K562 (cell line): ENCODE data around the gene CENPN. TPM values are rescaled to one million over a fixed set of nuclear protein-coding genes. Genes with fewer than 3 reads are reported as not detected.

Experiments used
- ATAC-seq: fragments of 200-7000 bp; cut with Tn5 transposase; 3 replicates; pipeline ENCODE4 v1.9.1; 2020; ENCODE audit warnings: moderate library complexity
- BruUV-seq: library from RNA; stranded (reverse); fragments of 400-500 nt; replicated peaks from 2 replicates; lab custom pipeline; 2021; lab: Mats Ljungman, UMichigan
- CTCF ChIA-PET: fragments of 300-600 bp; formaldehyde crosslinking; extraction: SDS; loops from one replicate; lab custom pipeline; 2021; ENCODE audit warnings: low intra/inter-chr PET ratio; lab: Yijun Ruan, JAX
- POLR2A ChIA-PET: fragments of 300-600, 350-650 bp; sonication (Branson Sonifier 250); formaldehyde crosslinking; extraction: SDS; loops from one replicate; lab custom pipeline; 2021; ENCODE audit warnings: antibody characterized with exemption, inconsistent platforms; lab: Yijun Ruan, JAX
- DNase-seq, 4 experiments: peaks; one replicate each; pipeline versions ENCODE4 v3.0.0 to v3.0.0-alpha.2; 2011 to 2018; ENCODE audit warnings: low spot score in 3 of 4, mixed read lengths in 3 of 4; ENCODE audit errors: extremely low read depth in 1 of 4
- FAIRE-seq: peaks from 2 replicates; lab custom pipeline; 2011; peaks lifted over from hg19 to GRCh38; lab: Jason Lieb, UNC
- H2AFZ ChIP-seq: 2 replicates; pipeline ENCODE4 v1.6.0; 2011; ENCODE audit warnings: low read depth, low read length, control low read depth, inconsistent platforms
- H3K27ac ChIP-seq: fragments of 200-600 bp; 3 replicates; pipeline ENCODE4 v1.8.0; 2011; ENCODE audit warnings: low read depth, mild to moderate bottlenecking, control low read depth, inconsistent platforms, low read length, moderate library complexity, mixed read lengths; ENCODE audit errors: extremely low read depth
- H3K27me3 ChIP-seq, 2 experiments: fragments of 300-600 bp in 1 of 2; 2 replicates in 1 of 2; 3 replicates in 1 of 2; pipeline versions ENCODE4 v1.6.0 to v1.8.0; 2011; ENCODE audit warnings: inconsistent platforms in 2 of 2, low read length in 2 of 2, mild to moderate bottlenecking in 1 of 2, mixed read lengths in 1 of 2, moderate library complexity in 1 of 2; ENCODE audit not compliant: control insufficient read depth in 2 of 2, insufficient read depth in 2 of 2
- H3K36me3 ChIP-seq: fragments of 300-600 bp; 3 replicates; pipeline ENCODE4 v1.8.0; 2011; ENCODE audit warnings: mild to moderate bottlenecking, low read length, inconsistent platforms; ENCODE audit not compliant: control insufficient read depth, insufficient read depth
- H3K4me1 ChIP-seq, 2 experiments: fragments of 200-600 bp in 1 of 2; replicated peaks in 1 of 2; 2 replicates in 1 of 2; 3 replicates in 1 of 2; pipeline versions ENCODE4 v1.5.1 to v1.8.0; 2011; ENCODE audit warnings: inconsistent platforms in 2 of 2, low read length in 2 of 2, mild to moderate bottlenecking in 1 of 2, mixed read lengths in 1 of 2, moderate library complexity in 1 of 2; ENCODE audit not compliant: control insufficient read depth in 2 of 2, insufficient read depth in 2 of 2
- H3K4me2 ChIP-seq: 2 replicates; pipeline ENCODE4 v1.6.1; 2011; ENCODE audit warnings: low read length, control low read depth, inconsistent platforms, mixed read lengths; ENCODE audit not compliant: insufficient read depth
- H3K4me3 ChIP-seq: fragments of 200-600 bp; sonication (generic), shearing (Covaris generic); 2 replicates; pipeline ENCODE4 v1.5.1; 2016; ENCODE audit warnings: control low read depth, inconsistent platforms
- H3K79me2 ChIP-seq: fragments of 200-600 bp; 3 replicates; pipeline ENCODE4 v1.8.0; 2011; ENCODE audit warnings: low read length, inconsistent platforms; ENCODE audit not compliant: control insufficient read depth, insufficient read depth
- H3K9ac ChIP-seq, 2 experiments: 2 replicates each; pipeline versions ENCODE4 v1.6.0 to v1.6.1; 2011; ENCODE audit warnings: low read depth in 2 of 2, low read length in 2 of 2, control low read depth in 1 of 2, inconsistent platforms in 1 of 2, mild to moderate bottlenecking in 1 of 2, mixed read lengths in 1 of 2; ENCODE audit not compliant: insufficient read depth in 1 of 2
- H3K9me1 ChIP-seq: one replicate; pipeline ENCODE4 v1.6.0; 2011; ENCODE audit warnings: inconsistent platforms, mild to moderate bottlenecking, low read length, moderate library complexity; ENCODE audit not compliant: control insufficient read depth, insufficient read depth
- H3K9me3 ChIP-seq: replicated peaks from 2 replicates; pipeline ENCODE4 v1.5.1; 2011; ENCODE audit warnings: low read depth, low read length, inconsistent platforms; ENCODE audit not compliant: control insufficient read depth, insufficient read depth
- H4K20me1 ChIP-seq: replicated peaks from 2 replicates; pipeline ENCODE4 v1.6.1; 2011; ENCODE audit warnings: low read length, inconsistent platforms, mixed read lengths; ENCODE audit not compliant: control insufficient read depth, insufficient read depth
- ARNT ChIP-seq, 2 experiments: fragments of 450-650 bp; IDR thresholded peaks; 2 replicates each; pipeline ENCODE4 v1.6.1; 2016; ENCODE audit warnings: mild to moderate bottlenecking in 1 of 2
- CBX2 ChIP-seq: fragments of 200-600 bp; sonication (generic); IDR thresholded peaks from one replicate; pipeline ENCODE4 v1.6.1; 2012; ENCODE audit warnings: mild to moderate bottlenecking, low read length, inconsistent platforms; ENCODE audit not compliant: insufficient read depth, poor library complexity, severe bottlenecking
- FOXK2 ChIP-seq, 2 experiments: fragments of 450-650 bp; IDR thresholded peaks in 1 of 2; conservative IDR thresholded peaks in 1 of 2; 2 replicates each; pipeline ENCODE4 v1.6.1; 2016; ENCODE audit warnings: low read depth in 2 of 2, mild to moderate bottlenecking in 1 of 2
- NCOA4 ChIP-seq: fragments of 450-650 bp; IDR thresholded peaks from 2 replicates; pipeline ENCODE4 v1.6.1; 2018; ENCODE audit warnings: mild to moderate bottlenecking; ENCODE audit not compliant: partially characterized antibody
- ZKSCAN1 ChIP-seq: fragments of 150-350 bp; IDR thresholded peaks from 2 replicates; pipeline ENCODE4 v1.6.1; 2016; ENCODE audit warnings: low read depth, low read length
- WGBS: fragments of 100-300 bp; shearing (Covaris generic); methylation state at CpG from one replicate; pipeline ENCODE4 v1.1.6; 2016; ENCODE audit warnings: low coverage, mixed read lengths; ENCODE audit not compliant: insufficient coverage; ENCODE audit errors: missing lambda C conversion rate; 5-methylcytosine and 5-hydroxymethylcytosine counted together
- in situ Hi-C: fragments of 300-500 bp; cut with MboI; formaldehyde crosslinking; loops from 4 replicates; pipeline ENCODE4 v1.15.0; 2018; ENCODE audit warnings: inconsistent platforms, mixed read lengths
- intact Hi-C: fragments of 100-400 bp; cut with micrococcal nuclease; formaldehyde crosslinking; loops from 2 replicates; pipeline ENCODE4 v1.14.2; 2022
- polyA plus RNA-seq, 8 experiments: library from polyadenylated mRNA; depleted of rRNA in 4 of 8; stranded (reverse) in 5 of 8; unstranded in 3 of 8; fragments of >200 nt; fragmentation: Nextera tagmentation in 2 of 8; fragmentation: Illumina TruSeq in 1 of 8; extraction: Ambion mirVana in 2 of 8; extraction: Trizol in 1 of 8; gene quantifications; 2 replicates each; pipeline versions ENCODE4 v1.2.1 to v1.2.3, GENCODE V29; 2011 to 2014; ENCODE audit warnings: inconsistent platforms in 1 of 8, missing spikeins in 1 of 8
- total RNA-seq, 7 experiments: library from RNA; depleted of rRNA in 6 of 7; stranded (reverse); fragments of >200 nt in 6 of 7; fragmentation: Illumina TruSeq in 2 of 7; extraction: Trizol in 2 of 7; gene quantifications; 2 replicates each; pipeline versions ENCODE4 v1.2.1 to v1.2.3, GENCODE V29; 2011 to 2021; ENCODE audit warnings: low replicate concordance in 1 of 7

Gene CENPN
- total and polyA plus RNA-seq, 9 of the 15 experiments (the other 6 are each of a cell fraction or from before 2014, with no cell fraction given) = 92.3 to 384 (median 140) TPM

GRCh38 chr16:80990978-80991377, 16.0 kb upstream of the CENPN start:
- FAIRE-seq (no peak), ATAC-seq (no peak), DNase-seq (no peak)
- in situ Hi-C loops (no loop called here), intact Hi-C loops (no loop called here)
- Histone ChIP-seq H3K4me1 (peaks cover 0 to 13% of the 10 kb centered on the region in 2 experiments; a peak in 2 of 5 replicates), H3K79me2 (peaks cover 85% of the 10 kb centered on the region), H3K9me1 (no peaks in the 10 kb centered on the region), H2AFZ (no peak overlapping the region), H3K4me3 (no peak overlapping the region), H3K27me3 (no peaks in the 10 kb centered on the region), H3K4me2 (no peak overlapping the region), H3K27ac (no peak overlapping the region), H3K9ac (no peak overlapping the region), H3K9me3 (no peaks in the 10 kb centered on the region), H3K36me3 (peaks cover 30% of the 10 kb centered on the region), H4K20me1 (peaks cover 10% of the 10 kb centered on the region)
- ChIA-PET CTCF (no interaction called here), POLR2A (interaction anchor here (0.7 to 2.0 kb wide), 5 partner anchors 11 to 16 kb away, joined by 3 to 7 read pairs (median 3); partner anchors contain the start of genes CENPN and CMC2)
- no peak for TF ChIP-seq NCOA4
- TF ChIP-seq FOXK2 (conservative IDR thresholded peaks at IDR 0.05 in 1 of 2, IDR thresholded peaks at IDR 0.05 in 1 of 2; ENCODE audit: low read depth in 2 of 2) = no peak
- no peak for TF ChIP-seq ARNT (IDR thresholded peaks at IDR 0.05)
- no peak for TF ChIP-seq ZKSCAN1
- no peak for TF ChIP-seq CBX2
- 97% methylated on average over 2 of the region's 2 CpGs for WGBS
- no TSS peak for BruUV-seq

GRCh38 chr16:80991792-80992430, 15.1 kb upstream of the CENPN start:
- FAIRE-seq (no peak), ATAC-seq (no peak), DNase-seq (no peak)
- no peak overlapping the region for H3K4me3 ChIP-seq
- peaks cover 10% of the 10 kb centered on the region for H4K20me1 ChIP-seq
- peaks cover 89% of the 10 kb centered on the region for H3K79me2 ChIP-seq
- BruUV-seq = no TSS peak
- no peak overlapping the region for H3K4me2 ChIP-seq
- no peak overlapping the region for H3K9ac ChIP-seq
- H3K4me1 ChIP-seq = peaks cover 0 to 13% of the 10 kb centered on the region in 2 experiments; a peak in 2 of 5 replicates
- WGBS = 56% methylated on average over 6 of the region's 6 CpGs
- in situ Hi-C loops = no loop called here
- no peaks in the 10 kb centered on the region for H3K9me3 ChIP-seq
- H2AFZ ChIP-seq = no peak overlapping the region
- ChIA-PET POLR2A (interaction anchor here (0.9 to 2.0 kb wide), 4 partner anchors 10 to 27 kb away, joined by 3 to 7 read pairs (median 4); no protein-coding TSS in a partner anchor), CTCF (no interaction called here)
- H3K9me1 ChIP-seq = no peaks in the 10 kb centered on the region
- intact Hi-C loops = no loop called here
- no peak overlapping the region for H3K27ac ChIP-seq
- H3K36me3 ChIP-seq = peaks cover 34% of the 10 kb centered on the region
- H3K27me3 ChIP-seq = no peaks in the 10 kb centered on the region
